GM21367 (cell line): ENCODE data around the gene EPHA4.

Source experiments
- ATAC-seq: cut with Tn5 transposase; IDR thresholded peaks from one replicate; pipeline ENCODE4 v1.9.1; 2021; ENCODE audit not compliant: unreplicated experiment

EPHA4 gene

GRCh38 chr2:221410487-221410886, 161.6 kb downstream of the EPHA4 start:
- ATAC-seq = no peak

GRCh38 chr2:221407765-221408164, 164.3 kb downstream of the EPHA4 start:
- ATAC-seq = no peak

- no peak for ATAC-seq
These were observed 166.6 kb downstream of the EPHA4 start for GRCh38 chr2:221405521-221405920.

GRCh38 chr2:221402072-221402471, 170.0 kb downstream of the EPHA4 start:
- no peak for ATAC-seq

GRCh38 chr2:221400411-221400810, 171.7 kb downstream of the EPHA4 start:
- ATAC-seq = no peak

GRCh38 chr2:221399183-221399582, 172.9 kb downstream of the EPHA4 start:
- no peak for ATAC-seq

- ATAC-seq = no peak
These were observed 174.9 kb downstream of the EPHA4 start for GRCh38 chr2:221397187-221397586.

GRCh38 chr2:221392228-221392881, 179.7 kb downstream of the EPHA4 start:
- ATAC-seq = no peak

GRCh38 chr2:221390878-221391277, 181.2 kb downstream of the EPHA4 start:
- no peak for ATAC-seq

GRCh38 chr2:221389904-221390303, 182.2 kb downstream of the EPHA4 start:
- ATAC-seq = no peak

GRCh38 chr2:221389421-221389820, 182.7 kb downstream of the EPHA4 start:
- ATAC-seq = no peak

- ATAC-seq = no peak
These were observed 183.2 kb downstream of the EPHA4 start for GRCh38 chr2:221388891-221389290.

- no peak for ATAC-seq
These were observed 186.4 kb downstream of the EPHA4 start for GRCh38 chr2:221385716-221386115.

- ATAC-seq = no peak
These were observed 190.1 kb downstream of the EPHA4 start for GRCh38 chr2:221381928-221382488.

GRCh38 chr2:221380686-221381085, 191.4 kb downstream of the EPHA4 start:
- no peak for ATAC-seq

- no peak for ATAC-seq
These were observed 192.0 kb downstream of the EPHA4 start for GRCh38 chr2:221380062-221380461.

GRCh38 chr2:221377597-221377996, 194.5 kb downstream of the EPHA4 start:
- ATAC-seq = no peak

- ATAC-seq = no peak
These were observed 195.0 kb downstream of the EPHA4 start for GRCh38 chr2:221377066-221377465.

- no peak for ATAC-seq
These were observed 197.9 kb downstream of the EPHA4 start for GRCh38 chr2:221374234-221374633.

- no peak for ATAC-seq
These were observed 199.2 kb downstream of the EPHA4 start for GRCh38 chr2:221372907-221373306.

- no peak for ATAC-seq
These were observed 199.8 kb downstream of the EPHA4 start for GRCh38 chr2:221372159-221372884.

GRCh38 chr2:221371347-221371746, 200.8 kb downstream of the EPHA4 start:
- ATAC-seq = no peak
